NB4 (cell line): Measurements from ENCODE around the gene AXL.

Experiments used
- TF ChIP-seq, protein P1 (sequence below): IDR thresholded peaks from one replicate; pipeline ENCODE4 v1.5.1; 2012; ENCODE audit warnings: low read depth, low read length
- TF ChIP-seq, protein P2 (sequence below): IDR thresholded peaks from 2 replicates; pipeline ENCODE4 v1.6.1; 2011; ENCODE audit warnings: low read depth, low read length

DNA sequence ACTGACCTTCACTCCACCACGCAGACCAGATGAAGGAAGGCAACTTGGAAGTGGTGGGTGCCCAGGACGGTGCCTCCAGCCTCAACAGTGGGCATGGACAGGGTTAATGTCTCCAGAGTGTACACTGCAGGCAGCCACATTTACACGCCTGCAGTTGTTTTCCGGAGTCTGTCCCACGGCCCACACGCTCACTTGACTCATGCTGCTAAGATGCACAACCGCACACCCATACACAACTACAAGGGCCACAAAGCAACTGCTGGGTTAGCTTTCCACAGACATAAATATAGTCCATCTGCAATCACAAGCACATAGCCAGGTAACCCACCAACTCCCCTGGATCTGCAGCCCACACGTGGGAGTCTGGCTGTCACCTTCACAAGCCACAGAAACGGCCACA is 12.6 kb upstream of the AXL start:
- TF ChIP-seq, protein P1, sequence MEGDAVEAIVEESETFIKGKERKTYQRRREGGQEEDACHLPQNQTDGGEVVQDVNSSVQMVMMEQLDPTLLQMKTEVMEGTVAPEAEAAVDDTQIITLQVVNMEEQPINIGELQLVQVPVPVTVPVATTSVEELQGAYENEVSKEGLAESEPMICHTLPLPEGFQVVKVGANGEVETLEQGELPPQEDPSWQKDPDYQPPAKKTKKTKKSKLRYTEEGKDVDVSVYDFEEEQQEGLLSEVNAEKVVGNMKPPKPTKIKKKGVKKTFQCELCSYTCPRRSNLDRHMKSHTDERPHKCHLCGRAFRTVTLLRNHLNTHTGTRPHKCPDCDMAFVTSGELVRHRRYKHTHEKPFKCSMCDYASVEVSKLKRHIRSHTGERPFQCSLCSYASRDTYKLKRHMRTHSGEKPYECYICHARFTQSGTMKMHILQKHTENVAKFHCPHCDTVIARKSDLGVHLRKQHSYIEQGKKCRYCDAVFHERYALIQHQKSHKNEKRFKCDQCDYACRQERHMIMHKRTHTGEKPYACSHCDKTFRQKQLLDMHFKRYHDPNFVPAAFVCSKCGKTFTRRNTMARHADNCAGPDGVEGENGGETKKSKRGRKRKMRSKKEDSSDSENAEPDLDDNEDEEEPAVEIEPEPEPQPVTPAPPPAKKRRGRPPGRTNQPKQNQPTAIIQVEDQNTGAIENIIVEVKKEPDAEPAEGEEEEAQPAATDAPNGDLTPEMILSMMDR, result no peak
- TF ChIP-seq, protein P2, sequence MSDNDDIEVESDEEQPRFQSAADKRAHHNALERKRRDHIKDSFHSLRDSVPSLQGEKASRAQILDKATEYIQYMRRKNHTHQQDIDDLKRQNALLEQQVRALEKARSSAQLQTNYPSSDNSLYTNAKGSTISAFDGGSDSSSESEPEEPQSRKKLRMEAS, result no peak
